Smooth muscle cell of the brain vasculature (primary cell): ENCODE measurements around the gene MDFIC.
"Not testable (repeated sequence)": the region's sequence is repeated elsewhere in the genome, so short reads cannot be mapped to it uniquely, and the experiment has no call there.

Experiments
- DNase-seq: peaks from one replicate; pipeline ENCODE4 v3.0.0-alpha.2; 2012; ENCODE audit warnings: low read depth, low spot score

Gene MDFIC

DNA sequence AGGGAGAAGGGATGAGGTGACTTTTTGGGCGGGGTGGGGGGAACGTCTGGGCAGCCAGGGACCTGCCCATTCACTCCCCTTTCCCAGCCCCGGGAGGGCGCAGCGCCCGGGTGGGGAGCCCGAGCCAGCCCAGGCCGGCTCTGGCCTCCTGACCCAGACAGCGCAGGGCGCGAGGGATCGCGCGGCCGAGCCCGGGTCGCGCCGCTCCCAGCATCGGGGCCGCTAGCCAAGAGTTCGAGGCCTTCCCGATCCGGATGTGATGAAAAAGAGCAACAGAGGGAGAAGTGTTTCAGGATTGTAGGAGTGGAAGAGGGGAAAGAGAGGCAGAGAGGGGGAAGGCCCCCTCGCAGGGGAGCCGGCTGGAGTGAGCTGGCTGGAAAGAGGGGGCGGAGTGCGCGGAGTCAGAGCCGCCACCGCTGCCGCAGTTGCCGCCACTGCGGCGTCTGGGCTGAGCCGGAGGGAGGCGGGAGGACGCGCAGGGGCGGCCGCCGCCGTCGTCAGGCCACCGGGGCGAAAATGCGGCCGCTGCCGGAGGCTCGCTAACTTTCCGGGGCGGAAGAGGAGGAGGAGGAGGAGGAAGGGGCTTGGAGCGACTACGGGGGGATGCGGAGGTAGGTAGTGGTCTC is at the start of gene MDFIC:
MDFIC (plus strand) TSS at position 69 of the 626 bp plus-strand sequence. CDS start 940 bp downstream, outside the sequence.
- no peak for DNase-seq

- no peak for DNase-seq
These were observed 47.7 kb upstream of the MDFIC start for GRCh38 chr7:114874170-114874569.

DNA sequence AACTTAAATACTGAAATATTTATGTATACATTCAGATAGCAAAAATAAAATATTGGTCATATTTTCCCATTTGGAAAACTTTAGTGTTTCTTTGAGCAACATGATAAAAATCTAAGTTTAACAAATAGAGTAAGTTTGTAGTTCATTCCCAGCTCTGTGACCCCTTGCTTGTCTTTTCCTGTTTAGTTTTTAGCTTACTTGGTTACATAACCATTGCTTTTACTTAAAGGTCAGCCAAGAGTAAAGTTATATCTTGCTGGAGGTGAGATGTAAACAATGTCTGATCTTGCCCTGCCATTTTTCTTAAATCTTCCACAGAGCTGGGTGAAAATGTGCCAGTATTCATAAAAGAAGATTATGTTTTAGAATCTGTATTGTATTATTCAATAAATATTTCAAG is 46.7 kb upstream of the MDFIC start:
- no peak for DNase-seq

- no peak for DNase-seq
These were observed 42.3 kb upstream of the MDFIC start for GRCh38 chr7:114879554-114879953.

GRCh38 chr7:114885836-114886235 is 36.1 kb upstream of the MDFIC start:
- no peak for DNase-seq

DNA sequence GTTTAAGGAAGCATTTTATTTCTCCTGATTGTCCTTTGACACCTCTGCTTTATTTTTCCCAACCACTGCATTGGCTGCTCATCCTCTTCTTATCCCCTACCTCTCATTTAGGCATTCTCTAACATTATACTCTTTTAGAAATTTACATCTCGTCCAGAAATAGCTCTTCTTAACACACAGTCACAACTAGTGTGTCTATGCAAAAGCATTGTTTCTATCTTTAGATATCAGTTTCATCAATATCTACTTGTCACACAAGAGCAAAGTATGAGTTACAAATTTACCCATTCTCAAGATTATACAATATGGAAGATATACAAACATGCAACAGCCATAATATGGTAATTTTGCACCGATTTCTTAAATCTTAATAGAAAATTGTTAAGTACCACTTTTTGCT is 35.7 kb upstream of the MDFIC start:
- no peak for DNase-seq

- DNase-seq, result not testable (repeated sequence)
These were observed 32.8 kb upstream of the MDFIC start for GRCh38 chr7:114889116-114889515.

GRCh38 chr7:114889646-114890285 is 32.1 kb upstream of the MDFIC start:
- DNase-seq, result peak; percentile 84

DNA sequence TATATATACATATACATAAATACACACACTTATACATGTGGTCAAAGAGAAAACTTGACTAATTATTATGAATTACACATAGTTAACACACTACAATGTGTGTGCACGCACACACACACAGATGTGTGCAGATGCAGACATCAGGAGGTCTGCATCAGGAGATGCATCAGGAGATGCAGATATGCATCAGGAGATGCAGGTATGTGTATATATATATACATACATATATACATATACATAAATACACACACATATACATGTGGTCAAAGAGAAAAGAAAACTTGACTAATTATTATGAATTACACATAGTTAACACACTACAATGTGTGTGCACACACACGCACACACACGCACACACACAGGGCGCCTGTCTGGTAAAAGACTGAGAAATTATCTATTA is 31.3 kb upstream of the MDFIC start:
- no peak for DNase-seq

GRCh38 chr7:114900127-114900526 is 21.8 kb upstream of the MDFIC start:
- no peak for DNase-seq

DNA sequence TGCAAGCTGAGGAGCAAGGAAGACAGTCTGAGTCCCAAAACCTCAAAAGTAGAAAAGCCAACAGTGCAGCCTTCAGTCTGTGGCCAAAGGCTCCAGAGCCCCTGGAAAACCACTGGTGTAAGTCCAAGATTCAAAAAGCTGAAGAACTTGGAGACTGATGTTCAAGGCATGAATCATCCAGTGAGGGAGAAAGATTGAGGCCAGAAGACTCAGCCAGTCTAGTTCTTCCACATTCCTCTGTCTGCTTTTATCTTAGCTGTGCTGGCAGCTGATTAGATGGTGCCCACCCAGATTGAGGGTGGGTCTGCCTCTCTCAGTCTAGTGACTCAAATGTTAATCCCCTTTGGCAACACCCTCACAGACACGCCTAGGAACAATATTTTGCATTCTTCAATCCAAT is 20.1 kb upstream of the MDFIC start:
- DNase-seq, result no peak

- no peak for DNase-seq
These were observed 18.8 kb upstream of the MDFIC start for GRCh38 chr7:114903131-114903530.

- DNase-seq, result no peak
These were observed 11.1 kb upstream of the MDFIC start for GRCh38 chr7:114910787-114911186.

- DNase-seq, result no peak
These were observed 10.5 kb upstream of the MDFIC start for GRCh38 chr7:114911411-114911810.

DNA sequence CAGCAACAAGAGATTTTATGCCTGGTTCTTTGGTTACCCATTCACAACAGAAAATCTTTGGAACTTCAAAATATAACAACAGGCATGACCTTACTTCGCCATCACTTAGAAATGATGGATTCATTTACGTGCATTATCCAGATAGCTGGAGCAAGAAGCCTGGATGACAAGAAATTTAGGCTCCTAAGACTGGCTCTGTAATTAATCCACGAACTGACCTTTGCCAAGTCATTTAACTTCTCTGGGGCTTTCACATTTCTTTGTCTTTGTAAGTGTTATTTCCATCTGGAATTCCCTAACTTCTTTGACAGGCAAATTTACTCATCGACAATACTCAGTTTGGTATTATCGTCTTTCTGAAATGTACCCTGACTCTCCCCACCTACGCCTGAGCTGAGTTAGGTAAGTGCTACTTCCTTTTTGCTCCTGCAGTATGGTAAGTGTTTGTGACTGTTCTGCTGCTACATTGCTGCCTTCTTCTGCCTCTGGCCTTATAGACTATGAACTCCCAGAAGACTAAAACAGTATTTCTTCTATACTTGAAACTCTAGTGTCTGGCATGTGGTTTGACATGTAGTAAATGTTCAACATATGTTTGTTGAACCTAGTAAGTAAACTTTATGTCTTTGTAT is 5.5 kb upstream of the MDFIC start:
- no peak for DNase-seq

- DNase-seq, result no peak
These were observed 4.6 kb upstream of the MDFIC start for GRCh38 chr7:114917211-114917839.

- no peak for DNase-seq
These were observed 2.3 kb upstream of the MDFIC start for GRCh38 chr7:114919587-114919986.

GRCh38 chr7:114921631-114922025 is 266 bp upstream of the MDFIC start:
- DNase-seq, result no peak

DNA sequence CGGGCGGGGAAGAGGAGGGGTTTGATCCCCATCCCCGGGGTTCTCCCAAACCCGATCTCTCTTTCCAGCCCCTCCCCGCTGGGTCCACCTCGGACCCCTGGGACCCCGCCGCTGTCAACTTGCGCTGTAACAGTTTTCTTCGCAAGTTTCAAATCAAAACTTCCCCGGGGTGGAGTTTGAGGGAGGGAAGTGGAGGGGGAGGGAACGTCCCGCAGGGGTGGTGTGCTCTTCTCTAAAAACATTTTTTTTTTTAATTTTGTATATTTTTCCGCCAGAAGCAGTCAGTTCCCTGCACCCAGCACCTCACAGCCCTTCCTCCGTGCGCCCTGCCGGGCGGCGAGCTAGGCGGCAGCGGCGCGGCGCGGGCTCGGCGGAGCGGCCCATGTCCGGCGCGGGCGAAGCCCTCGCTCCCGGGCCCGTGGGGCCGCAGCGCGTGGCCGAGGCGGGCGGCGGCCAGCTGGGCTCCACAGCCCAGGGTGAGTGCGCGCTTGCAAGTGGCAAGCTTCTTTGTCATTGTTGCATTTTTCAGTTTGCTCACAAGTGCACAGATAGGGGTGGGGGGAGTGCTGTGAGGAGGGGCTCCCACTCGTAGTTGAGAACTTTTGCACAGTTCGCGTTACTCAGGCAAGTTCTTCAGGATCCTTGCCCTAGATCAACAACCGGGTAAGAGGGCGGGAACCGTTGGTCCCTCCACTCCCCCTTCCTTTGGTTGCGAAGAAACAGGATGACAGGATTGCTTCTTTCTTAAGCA is 933 bp downstream of the MDFIC start:
- DNase-seq, result no peak

GRCh38 chr7:114923403-114923713 is 1.5 kb downstream of the MDFIC start:
- DNase-seq, result no peak

DNA sequence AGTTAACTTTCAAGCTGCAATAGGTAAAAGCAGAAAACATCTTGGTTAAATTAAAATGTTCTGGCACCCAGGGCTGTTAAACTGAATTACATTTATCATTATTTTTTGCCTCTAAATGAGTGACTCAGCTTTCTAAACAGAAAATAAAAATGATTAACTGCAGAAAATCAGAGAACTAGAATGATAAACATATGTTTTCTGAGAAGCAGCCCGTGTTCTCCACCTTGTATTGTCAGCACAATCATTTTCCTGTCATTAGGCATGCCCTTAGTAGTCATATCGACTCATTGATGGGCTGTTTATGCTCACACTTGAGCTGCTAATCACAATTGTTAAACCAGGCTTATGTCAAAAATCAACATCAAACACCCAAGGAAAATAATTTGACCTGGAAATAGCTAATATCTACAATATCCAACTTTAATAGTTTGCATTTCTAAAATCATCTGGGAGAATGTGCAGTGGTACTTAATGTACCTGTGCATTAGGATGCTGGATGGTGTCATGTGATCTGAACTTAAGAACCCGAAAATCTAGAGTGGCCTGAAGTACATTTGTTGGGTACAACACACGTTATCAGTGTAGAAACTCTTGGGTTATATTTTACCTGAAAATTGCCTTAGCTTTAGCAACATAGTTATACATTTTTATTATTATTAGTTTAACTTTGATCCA is 2.3 kb downstream of the MDFIC start:
- no peak for DNase-seq

- no peak for DNase-seq
These were observed 3.5 kb downstream of the MDFIC start for GRCh38 chr7:114925434-114925833.
